HG03045 (cell line): ENCODE results near the gene AP4E1.
"Not testable (repeated sequence)": the region's sequence is repeated elsewhere in the genome, so short reads cannot be mapped to it uniquely, and the experiment has no call there.

Source experiments
- ATAC-seq: cut with Tn5 transposase; IDR thresholded peaks from one replicate; pipeline ENCODE4 v1.9.1; 2021; ENCODE audit warnings: mild to moderate bottlenecking, moderate library complexity; ENCODE audit not compliant: unreplicated experiment

The AP4E1 gene

DNA sequence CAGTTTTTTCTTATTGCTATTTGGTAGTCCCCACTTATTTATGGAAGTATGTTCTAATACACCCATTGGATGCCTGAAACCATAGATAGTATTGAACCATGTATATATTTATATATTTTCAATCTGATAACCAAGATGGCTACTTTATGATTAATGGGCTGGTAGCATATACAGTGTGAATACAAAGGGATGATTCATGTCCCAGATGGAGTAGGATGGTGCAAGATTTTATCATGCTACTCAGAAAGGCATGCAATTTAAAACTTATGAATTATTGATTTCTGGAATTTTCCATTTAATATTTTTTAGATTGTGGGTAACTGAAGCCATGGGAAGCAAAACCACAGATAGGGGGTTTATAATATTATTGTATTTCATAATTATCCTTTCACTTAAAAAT is 35.2 kb downstream of the AP4E1 start:
- ATAC-seq, result no peak

DNA sequence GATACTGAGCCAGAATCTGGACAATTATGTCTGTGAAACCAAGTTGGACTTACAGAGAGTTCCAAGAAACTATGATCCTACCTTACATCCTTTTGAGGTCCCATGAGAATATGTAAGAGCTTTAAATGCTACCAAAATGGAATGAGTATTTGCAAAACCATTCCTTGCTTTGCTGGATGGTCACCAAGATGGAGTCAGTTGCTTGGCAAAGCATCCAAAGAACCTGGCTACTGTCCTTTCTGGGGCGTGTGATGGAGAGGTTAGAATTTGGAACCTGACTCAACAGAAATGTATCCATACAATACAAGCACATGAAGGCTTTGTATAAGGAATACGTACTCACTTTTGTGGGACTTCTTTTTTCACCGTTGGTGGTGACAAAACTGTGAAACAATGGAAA is 36.2 kb downstream of the AP4E1 start:
- no peak for ATAC-seq

DNA sequence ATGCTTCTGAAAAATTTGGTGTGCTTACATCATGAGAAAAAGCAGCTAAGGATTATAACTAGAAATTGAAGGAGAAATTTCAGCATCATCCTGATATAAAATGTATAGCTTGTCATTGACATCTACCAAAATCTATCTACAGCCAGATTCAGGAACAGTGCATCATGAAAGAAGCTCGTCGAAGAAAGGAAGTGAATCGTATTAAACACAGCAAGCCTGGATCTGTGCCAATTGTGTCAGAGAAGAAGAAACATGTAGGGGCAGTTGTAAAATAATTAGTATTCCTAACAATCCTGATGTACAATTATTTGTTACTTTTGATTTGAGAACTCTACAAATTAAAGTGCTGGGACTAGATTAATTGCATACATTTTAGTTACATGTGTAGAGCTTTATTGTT is 37.2 kb downstream of the AP4E1 start:
- no peak for ATAC-seq

DNA sequence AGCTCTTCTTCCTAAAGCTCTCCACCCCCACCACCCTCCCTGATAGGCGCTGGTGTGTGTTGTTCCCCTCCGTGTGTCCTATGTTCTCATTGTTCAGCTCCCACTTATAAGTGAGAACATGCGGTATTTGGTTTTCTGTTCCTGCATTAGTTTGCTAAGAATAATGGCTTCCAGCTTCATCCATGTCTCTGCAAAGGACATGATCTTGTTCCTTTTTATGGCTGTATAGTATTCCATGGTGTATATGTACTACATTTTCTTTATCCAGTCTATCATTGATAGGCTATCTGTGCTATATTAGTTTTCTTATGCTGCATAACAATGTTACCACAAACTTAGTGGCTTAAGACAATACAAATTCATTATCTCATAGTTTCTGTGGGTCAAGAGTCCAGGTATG is 42.3 kb downstream of the AP4E1 start:
- ATAC-seq, result not testable (repeated sequence)

DNA sequence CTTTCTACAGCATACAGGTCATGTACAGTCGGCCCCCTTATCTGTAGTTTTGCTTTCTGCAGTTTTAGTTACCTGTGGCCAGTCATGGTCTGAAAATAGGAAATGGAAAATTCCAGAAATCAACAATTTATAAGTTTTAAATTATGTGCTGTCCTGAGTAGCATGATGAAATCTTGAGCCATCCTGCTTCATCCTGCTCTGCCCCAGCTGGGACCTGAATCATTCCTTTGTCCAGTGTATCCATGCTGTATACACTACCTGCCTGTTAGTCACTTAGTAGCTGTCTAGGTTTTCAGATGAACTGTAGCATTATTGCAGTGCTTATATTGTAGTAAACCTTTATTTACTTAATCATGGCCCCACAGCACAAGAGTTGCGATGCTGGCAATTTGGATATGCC is 44.8 kb downstream of the AP4E1 start:
- no peak for ATAC-seq

DNA sequence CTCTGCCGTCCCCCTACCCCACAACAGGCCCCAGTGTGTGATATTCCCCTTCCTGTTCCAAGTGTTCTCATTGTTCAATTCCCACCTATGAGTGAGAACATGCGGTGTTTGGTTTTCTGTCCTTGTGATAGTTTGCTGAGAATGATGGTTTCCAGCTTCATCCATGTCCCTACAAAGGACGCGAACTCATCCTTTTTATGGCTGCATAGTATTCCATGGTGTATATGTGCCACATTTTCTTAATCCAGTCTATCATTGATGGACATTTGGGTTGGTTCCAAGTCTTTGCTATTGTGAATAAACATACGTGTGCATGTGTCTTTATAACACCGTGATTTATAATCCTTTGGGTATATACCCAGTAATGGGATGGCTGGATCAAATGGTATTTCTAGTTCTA is 46.4 kb downstream of the AP4E1 start:
- ATAC-seq, result not testable (repeated sequence)

DNA sequence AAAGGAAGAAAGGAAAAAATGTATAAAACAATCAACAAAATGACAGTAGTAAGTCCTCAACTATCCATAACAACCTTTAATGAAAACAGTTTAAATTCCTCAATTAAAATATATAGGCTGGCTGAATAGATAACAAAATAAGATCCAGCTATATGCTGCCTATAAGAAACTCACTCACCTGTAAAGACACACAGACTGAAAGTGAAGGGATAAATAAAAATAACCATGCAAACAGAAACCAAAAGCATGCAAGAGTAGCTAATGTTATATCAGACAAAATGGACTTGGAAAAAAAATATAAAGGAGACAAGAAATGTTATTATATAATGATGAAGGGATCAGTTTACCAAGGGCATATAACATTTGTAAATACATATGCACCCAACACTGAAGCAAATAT is 51.2 kb downstream of the AP4E1 start:
- ATAC-seq, result no peak

DNA sequence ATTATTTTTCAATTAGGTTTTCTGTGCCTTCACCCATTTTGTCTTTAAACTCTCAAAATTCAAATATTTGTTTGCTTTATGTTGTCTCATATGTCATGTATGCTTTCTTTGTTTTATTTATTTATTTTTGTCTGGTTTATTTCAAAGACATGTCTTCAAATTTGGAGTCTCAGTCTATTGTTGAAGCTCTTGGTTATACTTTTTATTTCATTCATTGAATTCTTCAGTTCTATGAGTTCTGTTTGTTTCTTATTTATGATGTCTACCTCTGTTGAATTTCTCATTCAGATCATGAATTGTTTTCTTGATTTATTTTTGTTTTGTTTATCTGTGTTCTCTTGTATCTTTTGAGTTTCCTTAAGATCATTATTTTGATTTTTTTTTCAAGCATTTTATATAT is 55.6 kb downstream of the AP4E1 start:
- no peak for ATAC-seq

DNA sequence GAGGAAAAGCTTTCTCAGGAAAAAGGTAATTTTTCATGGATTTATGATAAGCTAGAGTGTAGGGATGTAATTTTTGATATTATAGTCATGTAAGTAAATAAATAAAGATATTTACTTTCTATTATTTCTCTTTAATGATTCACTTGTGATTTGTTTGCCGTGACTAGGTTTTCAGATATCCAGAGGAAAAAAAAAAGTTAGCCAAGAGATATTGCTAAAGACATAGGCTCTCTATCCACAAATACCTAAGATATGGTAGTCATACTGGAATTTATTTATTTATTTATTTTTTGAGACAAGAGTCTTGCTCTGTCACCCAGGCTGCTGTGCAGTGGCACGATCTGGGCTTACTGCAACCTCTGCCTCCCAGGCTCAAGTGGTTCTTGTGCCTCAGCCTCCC is 59.9 kb downstream of the AP4E1 start:
- no peak for ATAC-seq

DNA sequence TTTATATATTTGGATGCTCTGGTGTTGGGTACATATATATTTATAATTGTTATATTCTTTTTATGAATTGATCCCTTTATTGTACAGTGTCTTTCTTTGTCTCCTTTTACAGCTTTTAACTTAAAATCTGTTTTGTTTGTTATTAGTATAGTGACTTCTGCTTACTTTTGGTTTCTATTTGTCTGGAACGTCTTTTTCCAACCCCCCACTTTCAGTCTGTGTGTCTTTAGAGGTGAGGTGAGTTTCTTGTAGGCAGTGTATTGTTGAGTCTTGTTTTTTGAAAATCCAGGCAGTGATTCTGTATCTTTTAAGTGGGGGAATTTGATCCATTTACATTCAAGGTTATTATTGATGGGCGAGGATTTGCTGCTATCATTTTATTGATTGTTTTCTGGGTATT is 62.0 kb downstream of the AP4E1 start:
- ATAC-seq, result no peak

DNA sequence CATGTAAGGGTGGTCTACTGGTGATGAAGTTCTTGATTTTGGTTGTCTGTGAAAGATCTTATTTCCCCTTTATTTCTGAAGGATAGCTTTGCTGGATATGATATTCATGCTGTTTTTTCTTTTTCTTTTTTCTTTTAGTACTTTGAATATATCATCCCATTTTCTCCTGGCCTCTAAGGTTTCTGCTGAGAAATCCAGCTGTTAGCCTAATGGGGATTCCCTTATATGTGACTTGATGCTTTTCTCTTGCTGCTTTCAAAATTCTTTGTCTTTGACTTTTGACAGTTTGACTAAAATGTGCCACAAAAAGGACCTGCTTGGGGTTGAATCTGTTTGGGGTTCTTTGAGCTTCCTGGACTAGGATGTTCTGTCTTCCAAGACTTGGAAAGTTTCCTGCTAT is 62.6 kb downstream of the AP4E1 start:
- ATAC-seq, result no peak

DNA sequence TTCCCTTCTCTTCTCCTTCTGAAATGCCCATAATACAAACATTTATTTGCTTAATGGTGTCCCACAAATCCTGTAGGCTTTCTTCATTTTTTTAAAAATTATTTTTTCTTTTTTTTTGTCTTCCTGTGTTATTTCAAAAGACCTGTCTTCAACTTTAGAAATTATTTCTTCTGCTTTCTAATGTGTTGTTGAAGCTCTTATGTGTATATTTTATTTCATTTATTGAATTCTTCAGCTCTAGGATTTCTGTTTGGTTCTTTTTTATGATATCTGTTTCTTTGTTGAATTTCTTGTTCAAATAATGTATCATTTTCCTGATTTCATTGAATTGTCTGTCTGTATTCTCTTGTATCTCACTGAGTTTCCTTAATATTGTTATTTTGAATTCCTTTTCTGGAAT is 63.1 kb downstream of the AP4E1 start:
- ATAC-seq, result no peak

DNA sequence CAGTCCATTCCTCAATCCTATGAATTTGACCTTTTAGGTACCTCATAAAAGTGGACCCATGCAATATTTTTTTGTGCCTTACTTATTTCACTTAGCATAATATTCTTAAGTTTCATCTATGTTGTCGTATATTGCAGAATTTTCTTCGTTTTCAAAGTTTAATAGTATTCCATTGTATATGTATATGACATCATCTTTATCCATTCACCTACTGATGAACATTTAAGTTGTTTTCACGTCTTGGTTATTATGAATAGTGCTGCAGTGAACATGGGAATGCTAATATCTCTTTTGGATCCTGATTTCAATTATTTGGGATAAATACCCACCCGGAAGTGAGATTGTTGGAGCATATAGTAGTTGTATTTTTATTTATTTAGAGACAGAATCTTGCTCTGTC is 65.1 kb downstream of the AP4E1 start:
- ATAC-seq, result no peak

DNA sequence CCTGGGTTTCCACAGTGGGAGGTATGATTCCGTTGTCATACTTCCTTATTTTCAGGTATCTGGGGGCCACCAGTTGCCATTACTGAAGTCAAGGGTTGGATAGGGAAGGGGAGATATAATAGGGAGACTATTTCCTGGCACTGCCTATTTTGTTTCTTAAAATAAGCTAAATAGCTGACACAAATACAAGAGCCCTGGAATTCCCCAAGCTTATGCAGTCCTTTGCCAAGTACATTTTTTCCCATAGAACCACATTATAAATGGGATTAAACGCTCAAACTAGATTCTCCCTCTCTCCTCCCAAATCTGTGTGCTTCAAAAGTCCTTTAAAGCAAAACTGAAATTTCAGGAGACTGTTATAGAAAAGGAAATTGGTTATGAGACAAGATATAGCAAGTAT is 68.7 kb downstream of the AP4E1 start:
- no peak for ATAC-seq

DNA sequence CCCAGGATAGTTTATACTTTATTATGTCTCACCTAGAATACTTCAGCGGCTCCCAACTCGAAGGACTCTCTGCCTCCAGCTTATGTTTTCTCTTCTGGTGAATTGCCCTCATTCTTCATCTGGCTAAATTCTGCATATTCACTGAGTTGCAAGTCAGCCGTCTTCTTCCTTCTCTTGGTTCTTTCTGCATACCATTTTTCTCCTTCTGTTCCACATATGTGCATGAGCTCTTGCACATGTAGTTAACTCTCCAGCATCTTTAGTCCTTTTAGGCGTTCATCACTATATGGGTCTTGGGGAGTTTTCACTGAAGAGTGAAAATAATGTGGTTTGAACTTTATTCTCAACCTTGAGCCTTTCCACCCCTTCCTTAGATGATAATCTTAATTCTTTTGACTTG is 70.1 kb downstream of the AP4E1 start:
- ATAC-seq, result no peak

DNA sequence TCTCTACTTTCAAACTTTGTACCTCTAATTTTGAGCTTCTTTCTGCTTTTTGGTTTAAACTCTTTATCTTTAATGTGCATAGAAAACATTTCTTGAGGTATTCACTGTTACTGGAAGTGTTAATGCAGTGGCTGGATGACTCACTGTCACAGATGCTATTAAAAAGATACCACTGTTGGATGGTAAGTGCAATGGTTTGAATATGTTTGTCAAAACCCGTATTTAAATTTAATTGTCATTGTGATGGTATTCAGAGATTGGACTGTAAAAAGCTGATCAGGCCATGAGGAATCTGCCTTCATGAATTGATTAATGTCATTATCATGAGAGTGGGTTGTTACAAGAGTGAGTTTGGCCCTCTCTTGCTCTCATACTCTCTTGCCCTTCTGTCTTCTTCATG is 70.6 kb downstream of the AP4E1 start:
- no peak for ATAC-seq

DNA sequence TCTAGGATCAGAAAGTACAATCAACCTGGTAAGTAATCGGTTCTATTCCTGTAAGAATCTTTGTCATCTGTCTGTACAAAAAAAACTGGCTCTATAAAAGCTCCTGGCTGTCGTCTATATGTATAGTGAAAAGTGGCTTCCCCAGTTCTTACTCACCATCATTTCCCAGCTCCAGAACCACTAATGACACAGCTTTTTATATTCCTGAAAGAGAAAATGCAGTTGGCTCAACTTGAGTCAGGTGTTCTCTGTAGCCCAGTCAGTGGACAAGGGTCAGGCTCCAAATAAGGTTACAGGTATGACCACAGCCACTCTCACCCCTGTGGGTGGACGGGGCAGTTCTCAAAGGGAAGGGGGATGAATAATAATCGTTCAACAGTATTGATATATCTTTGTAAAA is 85.1 kb downstream of the AP4E1 start:
- ATAC-seq, result no peak

DNA sequence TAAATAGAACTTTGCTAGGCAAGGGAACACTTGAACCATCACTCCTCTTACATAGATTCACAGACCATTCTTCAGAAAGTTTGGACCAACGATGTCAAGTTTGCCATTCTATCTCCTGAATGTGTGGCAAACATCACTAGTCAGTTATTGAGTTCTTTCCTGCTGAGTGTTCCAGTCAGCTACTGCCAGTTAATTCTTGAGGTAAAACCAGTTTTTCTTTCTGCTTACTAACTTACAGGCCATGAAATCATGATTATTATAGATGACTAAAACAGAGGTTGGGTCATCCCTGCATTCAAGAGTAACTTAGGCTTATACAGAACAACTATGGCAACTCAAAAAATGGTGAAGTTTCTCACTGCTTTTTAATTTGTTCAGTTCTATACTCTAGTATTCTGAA is 88.2 kb downstream of the AP4E1 start:
- no peak for ATAC-seq

DNA sequence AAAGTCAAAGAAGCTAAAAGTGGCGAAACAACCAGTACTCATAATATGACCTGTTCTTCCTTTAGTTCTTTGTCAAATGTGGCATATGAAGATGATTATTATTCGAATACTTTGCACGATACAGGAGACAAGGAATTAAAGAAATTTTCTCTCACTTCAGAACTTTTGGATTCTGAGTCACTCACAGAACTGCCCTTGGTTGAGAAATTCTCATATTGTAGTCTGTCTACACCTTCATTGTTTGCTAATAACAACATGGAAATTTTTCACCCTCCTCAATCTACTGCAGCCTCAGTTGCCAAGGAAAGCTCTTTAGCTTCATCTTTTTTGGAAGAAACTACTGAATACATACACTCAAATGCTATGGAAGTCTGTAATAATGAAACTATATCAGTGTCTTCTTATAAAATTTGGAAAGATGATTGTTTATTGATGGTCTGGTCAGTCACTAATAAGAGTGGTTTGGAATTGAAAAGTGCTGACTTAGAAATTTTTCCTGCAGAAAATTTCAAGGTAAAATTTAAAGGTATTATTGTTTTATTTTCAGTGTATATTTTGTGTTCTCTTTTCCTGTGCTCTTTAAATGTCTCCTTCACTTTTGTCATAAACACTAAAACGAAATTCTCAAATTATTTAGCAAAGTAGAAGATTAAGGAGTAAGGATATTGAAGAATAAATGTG is 89.0 kb downstream of the AP4E1 start:
- ATAC-seq, result no peak

DNA sequence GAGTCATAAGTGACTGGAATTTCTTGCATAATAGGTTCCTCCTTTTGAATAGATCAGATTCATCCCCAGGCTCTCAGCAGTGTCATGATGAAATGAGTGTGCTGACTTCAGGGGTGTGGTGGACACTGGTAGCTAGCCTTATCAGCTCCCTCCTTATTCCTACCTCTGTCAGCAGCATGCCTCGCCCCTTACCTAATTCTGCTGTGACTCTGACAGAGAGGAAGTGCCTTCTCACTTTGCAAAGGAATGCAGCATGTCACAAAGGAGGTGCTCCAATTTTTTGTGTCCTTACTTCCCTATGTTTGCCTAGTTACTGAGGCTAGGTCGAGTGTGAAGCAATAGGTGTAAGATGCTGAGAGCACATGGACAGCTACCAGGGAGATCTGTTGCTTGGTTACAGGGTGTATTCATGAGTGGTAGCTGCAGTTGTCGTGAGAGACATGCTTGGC is 95.6 kb downstream of the AP4E1 start:
- no peak for ATAC-seq

DNA sequence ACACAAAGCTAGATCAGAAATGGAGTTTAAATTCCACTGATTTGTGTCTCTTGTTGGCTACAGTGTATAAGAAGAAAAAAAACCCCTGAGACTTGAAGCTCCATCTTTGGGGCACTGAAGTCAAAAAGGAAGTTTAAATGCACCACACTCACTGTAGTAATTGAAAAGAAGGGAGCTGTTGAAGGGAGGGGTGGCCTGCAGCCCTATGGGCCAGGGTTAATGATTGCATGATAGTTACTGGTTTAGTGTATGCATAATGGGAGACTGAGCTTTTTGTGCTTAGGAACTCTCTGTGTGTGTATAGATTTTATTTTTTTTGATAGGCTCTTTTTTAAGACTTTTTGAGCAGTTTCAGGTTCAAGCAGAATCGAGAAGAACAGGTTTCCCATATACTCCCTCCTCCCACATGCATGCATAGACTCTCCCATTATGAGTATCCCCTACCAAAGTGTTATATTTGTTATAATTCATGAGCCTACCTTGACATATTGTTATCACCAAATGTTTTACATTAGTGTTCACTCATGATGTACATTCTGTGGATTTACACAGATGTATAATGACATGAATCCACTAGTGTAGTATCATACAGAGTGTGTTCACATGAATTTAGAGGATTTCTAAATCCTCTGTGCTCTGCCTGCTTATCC is 98.0 kb downstream of the AP4E1 start:
- no peak for ATAC-seq

DNA sequence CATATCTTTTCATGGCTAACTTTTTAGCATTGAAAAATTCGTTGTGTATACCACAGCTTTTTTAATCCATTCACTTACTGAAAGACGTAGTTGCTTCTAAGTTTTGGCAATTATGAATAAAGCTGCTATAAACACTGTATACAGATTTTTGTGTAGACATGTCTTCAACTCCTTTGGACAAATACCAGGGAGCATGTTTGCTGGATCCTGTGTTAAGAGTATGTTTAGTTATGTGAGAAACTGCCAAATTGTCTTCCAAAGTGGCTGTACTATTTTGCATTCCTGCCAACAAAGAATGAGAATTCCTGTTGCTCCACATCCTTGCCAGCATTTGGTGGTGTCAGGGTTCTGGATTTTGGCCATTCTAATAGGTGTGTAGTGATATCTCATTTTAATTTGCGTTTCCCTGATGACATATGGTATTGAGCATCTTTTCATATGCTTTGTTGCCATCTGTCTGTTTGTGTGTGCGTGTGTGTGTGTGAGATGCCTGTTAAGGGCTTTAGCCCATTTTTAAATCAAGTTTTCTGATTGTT is 98.7 kb downstream of the AP4E1 start:
- ATAC-seq, result no peak

DNA sequence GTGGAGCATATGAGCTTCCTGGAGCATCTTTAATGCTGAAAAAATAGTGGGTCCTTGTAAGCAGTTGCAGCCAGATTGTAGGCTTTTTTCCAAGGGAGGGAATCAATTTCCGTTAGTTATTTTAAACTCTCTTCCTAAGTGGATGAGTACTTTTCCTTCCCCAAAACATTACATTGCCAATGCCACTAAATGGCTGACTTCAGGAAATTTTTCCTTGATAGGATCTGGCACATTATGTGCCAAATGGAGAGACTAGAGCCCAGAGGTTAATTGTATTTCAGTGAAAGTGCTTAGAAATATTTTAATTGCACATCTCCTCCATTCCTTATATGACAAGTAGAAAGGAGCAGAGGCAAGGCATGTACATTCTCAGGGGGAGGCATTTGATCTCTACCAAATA is 102.7 kb downstream of the AP4E1 start:
- no peak for ATAC-seq
